Small intestine (tissue), 7 donors: ENCODE measurements around the gene ZNF747. TPM values are rescaled to one million over a fixed set of nuclear protein-coding genes. Genes with fewer than 3 reads are reported as not detected.

Experiments used
- DNase-seq, 2 donors: peaks; one replicate each; pipeline versions ENCODE4 v3.0.0 to v3.0.0-alpha.2; 2013
- FAIRE-seq: peaks from 2 replicates; lab custom pipeline; 2012; peaks lifted over from hg19 to GRCh38; lab: Jason Lieb, UNC
- H3K27ac ChIP-seq, 3 donors: one replicate each; pipeline ENCODE4 v1.5.1; 2013; ENCODE audit warnings: low read length in 2 of 3, mild to moderate bottlenecking in 2 of 3, control low read depth in 1 of 3, inconsistent platforms in 1 of 3, low read depth in 1 of 3, moderate library complexity in 1 of 3
- H3K27me3 ChIP-seq, 3 donors: one replicate each; pipeline ENCODE4 v1.6.1; 2013; ENCODE audit warnings: low read length in 3 of 3, inconsistent platforms in 1 of 3; ENCODE audit not compliant: control insufficient read depth in 3 of 3, insufficient read depth in 3 of 3
- H3K36me3 ChIP-seq, 3 donors: one replicate each; pipeline ENCODE4 v1.6.1; 2013; ENCODE audit warnings: low read length in 3 of 3, inconsistent platforms in 1 of 3, low read depth in 1 of 3, mild to moderate bottlenecking in 1 of 3, moderate library complexity in 1 of 3; ENCODE audit not compliant: control insufficient read depth in 3 of 3, insufficient read depth in 2 of 3
- H3K4me1 ChIP-seq, 3 donors: one replicate each; pipeline ENCODE4 v1.6.1; 2013; ENCODE audit warnings: low read length in 2 of 3, inconsistent platforms in 1 of 3, low read depth in 1 of 3, mild to moderate bottlenecking in 1 of 3, moderate library complexity in 1 of 3; ENCODE audit not compliant: control insufficient read depth in 3 of 3, insufficient read depth in 2 of 3
- H3K4me3 ChIP-seq, 3 donors: one replicate each; pipeline ENCODE4 v1.5.1; 2013; ENCODE audit warnings: low read length in 3 of 3, control low read depth in 1 of 3, inconsistent platforms in 1 of 3, low read depth in 1 of 3, mild to moderate bottlenecking in 1 of 3, moderate library complexity in 1 of 3
- H3K9me3 ChIP-seq, 2 donors: one replicate each; pipeline ENCODE4 v1.6.1; 2013; ENCODE audit warnings: low read depth in 1 of 2, low read length in 1 of 2; ENCODE audit not compliant: control insufficient read depth in 2 of 2, insufficient read depth in 1 of 2
- WGBS, 3 donors: extraction: QIAGEN DNeasy Blood & Tissue Kit; methylation state at CpG; one replicate each; pipeline ENCODE4 v1.1.7; 2013; 5-methylcytosine and 5-hydroxymethylcytosine counted together
- polyA plus RNA-seq, 4 donors: library from polyadenylated mRNA; stranded (reverse) in 3 of 4; unstranded in 1 of 4; fragments of 200-250 nt in 3 of 4; fragments of 120-200 nt in 1 of 4; gene quantifications; one replicate each; pipeline versions ENCODE4 v1.2.1 to v1.2.3, GENCODE V29; 2013
- donor health status: healthy with polysubstance abuse.
- donor health status: control.
- donor health status: control.
- donor health status: Bipolar disorder and iron deficiency.
- donor health status: healthy.

The ZNF747 gene
- polyA plus RNA-seq, 4 donors = 7.6 to 10.6 (median 8.8) TPM

- H3K36me3 ChIP-seq = no peaks in the 10 kb centered on the region
- WGBS, 3 donors = 22 to 64% (median 43%) methylated on average over 4 of the region's 4 CpGs
- DNase-seq (peak in 1 of 2 donors; percentile 33), FAIRE-seq (no peak)
- H3K4me3 ChIP-seq = no peak overlapping the region
- no peaks in the 10 kb centered on the region for H3K9me3 ChIP-seq
- peaks cover 0 to 14% (median 0%) of the 10 kb centered on the region in 3 donors for H3K4me1 ChIP-seq
- H3K27ac ChIP-seq = peak overlapping the region in 1 of 3 donors; percentile 61
- H3K27me3 ChIP-seq = no peaks in the 10 kb centered on the region
These were observed 25.4 kb downstream of the ZNF747 start for GRCh38 chr16:30509081-30509765.

DNA sequence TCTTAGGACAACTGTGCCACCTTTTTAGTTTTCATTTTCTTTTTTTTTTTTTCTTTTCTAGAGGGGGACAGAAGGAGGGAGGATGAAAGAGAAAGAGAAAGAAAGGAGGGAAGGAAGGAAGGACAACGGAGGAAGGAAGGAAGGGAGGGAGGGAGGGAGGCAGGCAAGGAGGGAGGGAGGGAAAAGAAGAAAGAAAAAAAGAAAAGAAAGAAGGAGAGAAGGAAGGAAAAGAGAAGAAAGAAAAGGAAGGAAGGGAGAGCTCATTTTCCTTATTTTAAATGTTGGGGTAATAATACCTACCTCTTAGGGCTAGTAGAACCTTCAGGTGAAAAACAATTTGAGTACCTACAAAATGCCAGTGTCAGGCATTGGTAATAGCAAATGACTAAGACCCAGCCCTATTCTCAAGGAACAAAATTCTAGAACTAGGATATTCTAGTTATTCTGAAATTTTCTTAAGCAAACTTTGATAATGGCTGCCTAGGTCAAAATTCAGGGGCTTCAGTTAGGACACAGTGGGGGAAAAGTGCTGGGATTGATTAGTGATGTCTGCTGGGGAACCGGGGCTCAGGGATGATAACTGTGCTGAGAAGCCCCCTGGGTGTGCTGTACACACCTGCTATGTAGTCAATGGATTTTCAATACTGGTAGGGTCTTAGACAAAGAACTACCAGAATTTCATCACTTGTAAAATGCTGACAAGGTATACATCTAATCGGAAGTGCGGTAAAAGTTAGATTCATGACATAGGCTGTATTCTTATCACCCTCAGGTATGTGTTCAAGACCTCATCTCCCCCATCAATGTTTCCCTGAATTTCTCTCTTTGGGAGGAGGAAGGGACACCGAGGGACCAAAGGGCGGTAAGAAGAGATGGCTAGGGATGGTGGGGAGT, 31.0 kb downstream of the ZNF747 start:
- Histone ChIP-seq H3K4me3 (no peak overlapping the region), H3K27ac (no peak overlapping the region), H3K9me3 (no peaks in the 10 kb centered on the region), H3K4me1 (no peaks in the 10 kb centered on the region), H3K36me3 (peaks cover 0 to 4% (median 0%) of the 10 kb centered on the region in 3 donors), H3K27me3 (no peaks in the 10 kb centered on the region)
- no peak for DNase-seq
- WGBS, 3 donors = 78 to 85% (median 84%) methylated on average over 6 of the region's 6 CpGs
- no peak for FAIRE-seq

GRCh38 chr16:30499284-30499683, 35.4 kb downstream of the ZNF747 start:
- H3K9me3 ChIP-seq = no peaks in the 10 kb centered on the region
- DNase-seq = no peak
- 82 to 92% (median 90%) methylated on average over 8 of the region's 8 CpGs for WGBS, 3 donors
- H3K36me3 ChIP-seq = peaks cover 0 to 5% (median 0%) of the 10 kb centered on the region in 3 donors
- no peak for FAIRE-seq
- no peak overlapping the region for H3K4me3 ChIP-seq
- no peak overlapping the region for H3K27ac ChIP-seq
- no peaks in the 10 kb centered on the region for H3K27me3 ChIP-seq
- H3K4me1 ChIP-seq = no peaks in the 10 kb centered on the region

GRCh38 chr16:30494709-30495108, 39.9 kb downstream of the ZNF747 start:
- 62 to 81% (median 75%) methylated on average over 12 of the region's 12 CpGs for WGBS, 3 donors
- FAIRE-seq = no peak
- H3K9me3 ChIP-seq = no peaks in the 10 kb centered on the region
- no peak overlapping the region for H3K4me3 ChIP-seq
- no peaks in the 10 kb centered on the region for H3K4me1 ChIP-seq
- no peak for DNase-seq
- H3K36me3 ChIP-seq = peaks cover 0 to 5% (median 0%) of the 10 kb centered on the region in 3 donors
- no peak overlapping the region for H3K27ac ChIP-seq
- no peaks in the 10 kb centered on the region for H3K27me3 ChIP-seq

GRCh38 chr16:30493941-30494488, 40.6 kb downstream of the ZNF747 start:
- Histone ChIP-seq H3K36me3 (peaks cover 0 to 4% (median 0%) of the 10 kb centered on the region in 3 donors), H3K27ac (no peak overlapping the region), H3K4me3 (no peak overlapping the region), H3K4me1 (no peaks in the 10 kb centered on the region), H3K27me3 (no peaks in the 10 kb centered on the region), H3K9me3 (no peaks in the 10 kb centered on the region)
- FAIRE-seq = no peak
- DNase-seq = no peak
- WGBS, 3 donors = 85 to 94% (median 90%) methylated on average over 11 of the region's 11 CpGs

DNA sequence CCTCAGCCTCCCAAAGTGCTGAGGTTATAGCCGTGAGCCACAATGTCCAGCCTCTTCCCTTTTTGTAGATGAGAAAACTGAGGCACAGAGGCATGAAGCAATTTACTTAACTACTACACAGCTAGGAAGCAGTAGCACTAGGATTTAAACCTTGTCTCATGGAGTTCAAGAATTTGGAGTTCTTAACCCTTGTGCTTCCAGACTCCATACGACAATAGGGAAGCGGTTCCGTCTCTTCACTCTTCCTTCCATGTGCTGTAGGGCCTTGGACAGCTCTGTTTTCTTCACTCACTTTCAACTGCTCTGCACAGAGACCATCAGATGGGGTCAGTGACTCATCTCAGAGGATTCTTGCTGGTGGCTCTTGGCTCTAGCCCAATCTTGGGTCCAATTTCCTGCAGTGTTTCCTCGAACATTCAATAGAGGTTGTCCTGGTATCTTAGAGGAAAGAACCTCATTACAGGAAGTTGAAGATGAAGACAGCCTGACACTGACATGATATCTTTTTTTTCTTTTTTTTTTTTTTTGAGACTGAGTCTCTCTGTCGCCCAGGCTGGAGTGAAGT, 42.8 kb downstream of the ZNF747 start:
- H3K4me3 ChIP-seq = no peak overlapping the region
- no peak overlapping the region for H3K27ac ChIP-seq
- DNase-seq (peak; percentile 24 to 48), FAIRE-seq (no peak)
- H3K36me3 ChIP-seq = peaks cover 0 to 3% (median 0%) of the 10 kb centered on the region in 3 donors
- no peaks in the 10 kb centered on the region for H3K27me3 ChIP-seq
- WGBS, 3 donors = 47 to 78% (median 66%) methylated on average over 6 of the region's 6 CpGs
- no peaks in the 10 kb centered on the region for H3K4me1 ChIP-seq
- H3K9me3 ChIP-seq = no peaks in the 10 kb centered on the region

DNA sequence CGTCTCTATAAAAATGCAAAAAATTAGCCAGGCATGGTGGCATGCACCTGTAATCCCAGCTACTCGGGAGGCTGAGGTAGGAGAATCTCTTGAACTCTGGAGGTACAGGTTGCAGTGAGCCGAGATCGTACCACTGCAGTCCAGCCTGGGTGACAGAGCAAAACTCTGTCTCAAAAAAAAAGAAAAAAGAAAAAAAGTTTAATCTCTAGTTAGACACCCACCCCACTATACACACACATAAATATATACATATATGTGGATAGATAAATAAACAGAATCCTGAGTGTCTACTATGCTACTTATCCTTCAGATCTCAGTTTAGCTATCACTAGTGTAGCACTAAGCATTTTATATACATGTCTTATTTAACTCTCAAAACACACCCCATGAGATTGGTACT, 43.4 kb downstream of the ZNF747 start:
- H3K4me1 ChIP-seq = no peaks in the 10 kb centered on the region
- peaks cover 0 to 3% (median 0%) of the 10 kb centered on the region in 3 donors for H3K36me3 ChIP-seq
- H3K4me3 ChIP-seq = no peak overlapping the region
- H3K27me3 ChIP-seq = no peaks in the 10 kb centered on the region
- no peaks in the 10 kb centered on the region for H3K9me3 ChIP-seq
- H3K27ac ChIP-seq = no peak overlapping the region
- WGBS, 3 donors = 83 to 90% (median 85%) methylated on average over 4 of the region's 4 CpGs
- FAIRE-seq (no peak), DNase-seq (no peak)

GRCh38 chr16:30490210-30490609, 44.4 kb downstream of the ZNF747 start:
- no peak overlapping the region for H3K4me3 ChIP-seq
- 90 to 97% (median 94%) methylated on average over 5 to 6 of the region's 6 CpGs for WGBS, 3 donors
- peaks cover 0 to 8% (median 0%) of the 10 kb centered on the region in 3 donors for H3K36me3 ChIP-seq
- no peaks in the 10 kb centered on the region for H3K4me1 ChIP-seq
- no peaks in the 10 kb centered on the region for H3K27me3 ChIP-seq
- FAIRE-seq (no peak), DNase-seq (no peak)
- no peaks in the 10 kb centered on the region for H3K9me3 ChIP-seq
- no peak overlapping the region for H3K27ac ChIP-seq
